ENCODE measurements around the gene EIF3I. TPM values are rescaled to one million over a fixed set of nuclear protein-coding genes. Genes with fewer than 3 reads are reported as not detected.

The EIF3I gene
- total and polyA plus RNA-seq, 2 of the 8 experiments (the other 6 are each of a cell fraction or from before 2014, with no cell fraction given) = 247 to 346 TPM

GRCh38 chr1:32269744-32270143 is 47.5 kb downstream of the EIF3I start:
- CTCF ChIA-PET (ENCODE audit: partially characterized antibody) = no interaction called here
- no peak for TF ChIP-seq CHD7 (IDR thresholded peaks at IDR 0.05; ENCODE audit: insufficient replicate concordance, low read length)

More at GRCh38 chr1:32269744-32270143, 47.5 kb downstream of the EIF3I start:
- Histone ChIP-seq H3K23me2 (ENCODE audit: low read depth, low read length) (peaks cover 12% of the 10 kb centered on the region), H3K4me3 (ENCODE audit: extremely low read depth in 1 of 4, insufficient read depth in 2 of 4, low read depth in 3 of 4, low read length in 4 of 4) (no peak overlapping the region), H3K9me3 (ENCODE audit: insufficient read depth in 2 of 2, low read depth in 1 of 2, low read length in 1 of 2) (no peaks in the 10 kb centered on the region), H3K27ac (ENCODE audit: low read depth, low read length) (no peak overlapping the region), H3K79me1 (ENCODE audit: low read depth, low read length) (no peaks in the 10 kb centered on the region), H2BK12ac (ENCODE audit: low read depth, low read length) (no peak overlapping the region), H3K56ac (replicated peaks; ENCODE audit: insufficient read length, low read depth, low read length) (no peak overlapping the region), H3K23ac (ENCODE audit: insufficient read length) (no peak overlapping the region), H3K18ac (ENCODE audit: extremely low read depth, low read length) (no peak overlapping the region), H4K5ac (ENCODE audit: insufficient read length, low read depth, low read length) (no peak overlapping the region), H2BK15ac (ENCODE audit: low read length) (no peak overlapping the region), H3K4me1 (replicated peaks in 1 of 4; ENCODE audit: control insufficient read depth in 3 of 4, insufficient read depth in 4 of 4, low read length in 3 of 4) (peaks cover 6 to 20% (median 14%) of the 10 kb centered on the region in 4 experiments), H2AK5ac (ENCODE audit: low read depth, low read length) (no peak overlapping the region), H4K8ac (ENCODE audit: extremely low read depth, insufficient read depth, low read length) (no peak overlapping the region), H2AFZ (ENCODE audit: low read length) (no peak overlapping the region), H3K36me3 (ENCODE audit: control insufficient read depth in 2 of 4, insufficient read depth in 4 of 4, low read length in 3 of 4) (no peaks in the 10 kb centered on the region), H4K91ac (replicated peaks; ENCODE audit: insufficient read length, low read length) (no peak overlapping the region), H3K4me2 (ENCODE audit: insufficient read depth in 1 of 2, low read depth in 2 of 2, low read length in 2 of 2) (no peak overlapping the region), H3K79me2 (ENCODE audit: control insufficient read depth in 1 of 2, insufficient read depth in 2 of 2, low read length in 2 of 2) (no peaks in the 10 kb centered on the region), H3K9ac (replicated peaks in 1 of 4; ENCODE audit: extremely low read depth in 1 of 4, low read depth in 3 of 4, low read length in 3 of 4) (no peak overlapping the region), H2BK5ac (ENCODE audit: low read depth, low read length) (no peak overlapping the region), H3K14ac (ENCODE audit: insufficient read length) (no peak overlapping the region), H3K27me3 (replicated peaks in 1 of 4; ENCODE audit: control insufficient read depth in 3 of 4, extremely low read depth in 1 of 4, insufficient read depth in 3 of 4, low read length in 3 of 4) (no peaks in the 10 kb centered on the region), H2BK20ac (ENCODE audit: low read length) (0 out of 2 replicates have a peak overlapping the region, but pooled peaks have one; percentile 61), H4K20me1 (replicated peaks in 1 of 2; ENCODE audit: control insufficient read depth in 1 of 2, insufficient read depth in 2 of 2, low read length in 2 of 2) (no peaks in the 10 kb centered on the region), H2BK120ac (replicated peaks; ENCODE audit: low read depth, low read length) (no peak overlapping the region), H3K4ac (replicated peaks; ENCODE audit: insufficient read length, low read depth, low read length) (no peak overlapping the region)
- DNase-seq (ENCODE audit: low read depth in 1 of 2, low spot score in 2 of 2) (no peak), FAIRE-seq (no peak)
- POLR2A ChIA-PET (ENCODE audit: partially characterized antibody) = no interaction called here
